ENCODE data around the gene IL17D. TPM values are rescaled to one million over a fixed set of nuclear protein-coding genes. Genes with fewer than 3 reads are reported as not detected.
"Not testable (repeated sequence)": the region's sequence is repeated elsewhere in the genome, so short reads cannot be mapped to it uniquely, and the experiment has no call there.

Gene IL17D
- total RNA-seq, 1 donor from 2014 or later, result 6.4 TPM

DNA sequence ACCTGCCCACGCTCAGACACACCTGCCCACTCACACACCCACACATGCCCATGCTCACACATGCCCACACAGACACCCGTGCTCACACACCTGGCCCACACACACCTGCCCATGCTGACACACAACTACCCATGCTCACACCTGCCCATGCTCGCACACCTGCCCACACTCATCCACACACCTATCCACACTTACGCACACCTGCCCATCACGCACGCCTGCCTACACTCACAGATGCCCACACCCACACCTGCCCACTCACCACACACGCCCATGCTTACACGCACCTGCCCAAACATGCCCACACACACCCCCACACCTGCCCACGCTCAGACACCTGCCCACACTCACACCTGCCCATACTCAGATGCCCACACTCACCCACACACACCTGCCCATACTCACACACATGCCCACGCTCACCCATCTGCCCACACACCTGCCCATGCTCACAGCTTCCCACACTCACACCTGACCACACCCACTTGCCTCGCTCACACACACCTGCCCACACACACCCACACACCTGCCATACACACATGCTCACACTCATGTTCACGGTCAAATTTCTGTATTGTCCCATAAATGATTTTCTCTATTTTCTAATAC, 15.6 kb downstream of the IL17D start:
- no peak for DNase-seq (ENCODE audit: low read depth)

- peak; percentile 51 for DNase-seq (ENCODE audit: low read depth)
Observed at GRCh38 chr13:20719783-20720182, 16.3 kb downstream of the IL17D start.

DNA sequence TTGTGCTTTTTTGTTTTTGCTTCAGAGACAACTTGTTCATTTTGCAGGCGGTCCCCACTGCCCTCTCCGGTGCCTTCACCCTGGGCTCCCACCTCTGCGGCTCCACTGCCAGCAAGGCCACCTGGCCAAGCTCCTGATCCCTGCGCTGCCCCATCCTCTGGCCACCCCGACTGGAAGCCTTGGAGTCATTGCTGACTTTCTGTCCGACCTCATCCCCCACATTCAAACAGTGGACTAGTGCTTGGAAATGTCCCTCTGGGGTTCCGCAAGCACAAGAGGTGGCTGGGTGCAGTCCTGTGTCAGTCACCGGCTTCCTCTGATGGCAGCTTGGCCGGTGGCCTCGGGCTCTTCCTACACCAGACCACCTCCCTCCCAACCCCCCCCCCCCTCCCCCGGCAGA, 17.0 kb downstream of the IL17D start:
- no peak for DNase-seq (ENCODE audit: low read depth)

DNA sequence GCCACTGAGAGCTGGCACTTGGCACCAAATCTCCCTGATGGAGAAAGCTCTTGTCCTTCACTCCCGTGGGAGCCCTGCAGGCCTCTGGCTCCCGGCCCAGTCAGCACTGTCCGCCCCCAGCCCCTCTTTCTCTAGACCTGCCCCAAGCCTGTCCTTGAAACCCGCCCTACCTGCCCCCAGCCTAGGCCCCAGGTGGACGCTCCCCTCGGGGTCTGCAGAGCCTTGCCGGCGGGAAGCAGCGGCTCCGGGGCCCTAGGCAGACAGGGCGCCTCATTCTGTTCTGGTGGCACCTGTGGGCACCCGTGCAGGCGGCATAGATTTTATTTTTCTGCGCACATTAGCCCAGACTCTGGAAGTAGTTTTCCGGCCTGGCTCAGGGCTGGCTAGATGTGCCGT, 17.6 kb downstream of the IL17D start:
- no peak for DNase-seq (ENCODE audit: low read depth)

- DNase-seq (ENCODE audit: low read depth), result no peak
Observed at GRCh38 chr13:20721454-20722357, 18.2 kb downstream of the IL17D start.

DNA sequence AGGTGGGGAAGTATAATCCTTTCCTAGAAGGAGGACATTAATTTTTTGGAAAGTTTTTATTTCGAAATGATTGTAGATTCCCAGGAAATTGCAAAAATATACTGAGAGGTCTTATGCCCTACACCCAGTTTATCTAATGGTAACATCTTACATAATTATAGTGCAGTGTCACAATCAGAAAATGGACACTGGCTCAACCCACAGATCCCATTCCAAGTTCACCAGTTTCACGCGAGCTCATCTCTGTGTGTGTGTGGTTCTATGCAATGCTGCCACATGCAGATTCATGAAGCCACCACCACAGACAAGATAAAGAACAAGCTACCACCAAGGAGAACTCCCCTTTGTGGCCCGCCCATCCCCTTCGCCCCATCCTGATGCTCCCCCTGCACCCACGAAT, 24.4 kb downstream of the IL17D start:
- peak; percentile 50 for DNase-seq (ENCODE audit: low read depth)

DNA sequence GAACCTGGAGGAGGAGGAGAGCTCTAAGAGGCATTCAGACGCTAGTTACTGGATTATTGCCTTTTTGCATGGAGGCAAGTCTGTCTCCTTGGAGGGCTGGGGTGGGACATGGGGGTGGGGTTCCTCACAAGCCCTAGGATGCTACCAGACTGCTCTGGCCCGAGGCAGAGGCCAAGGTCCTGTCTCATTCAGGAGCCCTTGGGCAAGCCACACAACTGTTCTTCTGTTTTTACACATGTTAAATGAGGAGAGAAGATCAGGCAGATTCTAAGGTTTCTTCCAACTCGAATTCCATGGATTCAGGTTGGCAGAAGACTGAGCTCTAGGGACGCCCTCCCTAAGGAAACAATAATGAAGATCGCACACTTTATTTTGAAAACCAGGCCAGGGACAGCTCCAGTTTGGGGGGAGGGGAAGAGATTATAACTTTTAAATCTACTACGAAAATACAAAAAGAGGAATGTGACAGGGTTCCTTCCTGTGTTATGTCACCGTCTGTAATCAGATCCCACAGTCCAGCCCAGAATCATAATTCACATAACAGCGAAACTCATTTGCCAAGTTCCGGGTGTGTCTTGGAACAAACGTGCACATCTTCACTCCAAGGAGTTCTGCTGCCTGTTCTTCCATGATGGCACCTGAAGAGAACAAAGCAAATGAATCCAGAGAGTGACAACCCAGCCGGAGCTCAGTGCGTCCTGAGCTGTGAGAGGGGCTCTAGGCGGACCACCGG, 25.2 kb downstream of the IL17D start:
- no peak for DNase-seq (ENCODE audit: low read depth)

DNA sequence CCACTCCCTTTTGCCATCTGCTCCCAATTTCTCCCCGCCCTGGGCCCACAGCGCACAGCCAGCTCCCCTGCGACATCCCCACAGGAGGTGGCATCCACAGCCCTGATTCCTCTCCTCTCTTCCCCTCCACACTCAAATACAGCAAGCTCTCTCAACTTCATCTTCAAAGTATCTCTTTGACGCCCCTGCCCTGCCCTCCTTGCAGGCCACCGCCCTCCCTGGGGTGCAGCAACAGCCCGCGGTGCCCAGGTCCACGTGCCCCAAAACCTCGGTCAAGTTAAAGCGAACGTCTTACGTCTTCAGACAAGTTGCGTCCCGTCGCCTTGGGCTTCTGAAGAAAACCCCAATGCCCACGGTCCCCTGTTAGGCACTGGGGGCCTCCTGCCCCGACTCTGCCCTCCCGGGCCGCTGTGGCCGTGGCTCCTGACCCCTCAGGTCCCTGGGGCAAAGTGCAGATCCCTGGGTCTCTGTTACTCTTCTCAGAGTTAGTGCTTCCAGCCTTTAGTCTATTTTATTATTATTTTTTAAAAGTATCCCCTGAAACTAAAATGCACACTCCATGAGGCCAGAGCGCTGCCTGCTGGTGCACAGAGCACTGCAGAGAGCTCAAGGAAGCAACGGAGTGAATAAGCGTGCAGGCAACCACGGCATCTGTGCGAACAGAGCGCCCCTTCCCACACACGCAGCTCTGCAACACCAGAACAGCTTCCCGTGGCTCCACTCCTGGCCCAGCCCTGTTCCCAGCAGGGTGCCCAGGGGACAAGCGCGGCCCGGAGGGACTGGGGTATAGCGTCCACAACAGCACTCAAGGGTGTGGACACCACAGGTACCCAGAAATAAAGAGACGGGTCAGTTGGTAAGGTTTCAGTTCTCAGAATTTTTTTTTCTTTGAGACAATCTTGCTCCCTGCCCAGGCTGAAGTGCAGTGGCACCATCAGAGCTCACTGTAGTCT, 26.4 kb downstream of the IL17D start:
- no peak for DNase-seq (ENCODE audit: low read depth)

DNA sequence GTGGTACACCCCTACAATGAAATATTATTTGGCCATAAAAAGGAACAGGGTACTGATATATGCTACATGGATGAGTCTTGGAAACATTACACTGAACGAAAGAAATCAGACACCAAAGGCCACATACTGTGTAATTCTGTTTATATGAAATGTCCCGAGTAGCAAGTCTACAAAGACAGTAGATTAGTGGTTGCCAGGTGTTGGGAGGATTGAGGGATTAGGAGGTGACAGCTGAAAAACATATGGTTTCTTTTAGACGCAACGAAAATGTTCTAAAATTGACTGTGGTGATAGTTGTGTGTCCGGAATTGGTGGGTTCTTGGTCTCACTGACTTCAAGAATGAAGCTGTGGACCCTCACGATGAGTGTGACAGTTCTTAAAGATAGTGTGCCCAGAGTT, 35.1 kb downstream of the IL17D start:
- DNase-seq (ENCODE audit: low read depth), result no peak

DNA sequence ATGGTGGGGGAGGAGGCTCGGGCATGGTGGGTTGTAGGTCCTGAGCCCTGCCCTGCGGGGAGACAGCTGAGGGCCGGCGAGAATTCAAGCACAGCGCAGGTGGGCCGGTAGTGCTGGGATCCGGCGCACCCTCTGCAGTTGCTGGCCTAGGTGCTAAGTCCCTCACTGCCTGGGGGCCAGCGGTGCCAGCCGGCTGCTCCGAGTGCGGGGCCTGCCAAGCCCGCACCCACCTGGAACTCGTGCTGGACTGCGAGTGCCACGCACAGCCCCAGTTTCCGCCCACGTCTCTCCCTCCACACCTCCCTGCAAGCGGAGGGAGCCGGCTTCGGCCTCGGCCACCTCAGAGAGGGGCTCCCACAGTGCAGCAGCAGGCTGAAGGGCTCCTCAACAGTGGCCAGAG, 36.5 kb downstream of the IL17D start:
- DNase-seq (ENCODE audit: low read depth), result no peak

DNA sequence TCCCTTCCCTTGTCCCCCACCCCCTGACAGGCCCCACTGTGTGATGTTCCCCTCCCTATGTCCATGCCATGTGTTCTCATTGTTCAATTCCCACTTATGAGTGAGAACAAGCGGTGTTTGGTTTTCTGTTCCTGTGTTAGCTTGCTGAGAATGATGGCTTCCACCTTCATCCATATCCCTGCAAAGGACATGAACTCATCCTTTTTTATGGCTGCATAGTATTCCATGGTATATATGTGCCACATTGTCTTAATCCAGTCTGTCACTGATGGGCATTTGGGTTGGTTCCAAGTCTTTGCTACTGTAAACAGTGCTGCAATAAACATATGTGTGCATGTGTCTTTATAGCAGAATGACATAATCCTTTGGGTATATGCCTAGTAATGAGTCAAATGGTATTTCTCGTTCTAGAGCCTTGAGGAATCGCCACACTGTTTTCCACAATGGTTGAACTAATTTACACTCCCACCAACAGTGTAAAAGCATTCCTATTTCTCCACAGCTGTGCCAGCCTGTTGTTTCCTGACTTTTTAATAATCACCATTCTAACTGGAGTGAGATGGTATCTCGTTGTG, 40.4 kb downstream of the IL17D start:
- not testable (repeated sequence) for DNase-seq (ENCODE audit: low read depth)

DNA sequence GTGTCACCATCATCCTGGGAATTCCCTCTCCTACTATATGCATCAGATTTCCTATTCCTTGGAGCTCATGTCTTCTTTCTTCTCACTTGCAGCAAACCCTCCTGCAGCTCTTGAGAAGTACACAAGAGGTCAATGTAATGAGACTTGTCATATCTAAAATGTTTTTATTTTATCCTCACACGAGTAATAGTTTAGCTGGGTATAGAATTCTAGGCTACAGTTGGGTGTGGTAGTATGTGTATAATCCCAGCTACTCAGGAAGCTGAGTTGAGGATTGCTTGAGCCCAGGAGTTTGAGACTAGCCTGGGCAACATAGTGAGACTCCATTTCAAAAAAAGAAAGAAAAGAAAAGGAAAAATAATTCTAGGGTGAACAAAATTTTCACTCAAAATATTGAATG, 45.9 kb downstream of the IL17D start:
- DNase-seq (ENCODE audit: low read depth), result no peak

DNA sequence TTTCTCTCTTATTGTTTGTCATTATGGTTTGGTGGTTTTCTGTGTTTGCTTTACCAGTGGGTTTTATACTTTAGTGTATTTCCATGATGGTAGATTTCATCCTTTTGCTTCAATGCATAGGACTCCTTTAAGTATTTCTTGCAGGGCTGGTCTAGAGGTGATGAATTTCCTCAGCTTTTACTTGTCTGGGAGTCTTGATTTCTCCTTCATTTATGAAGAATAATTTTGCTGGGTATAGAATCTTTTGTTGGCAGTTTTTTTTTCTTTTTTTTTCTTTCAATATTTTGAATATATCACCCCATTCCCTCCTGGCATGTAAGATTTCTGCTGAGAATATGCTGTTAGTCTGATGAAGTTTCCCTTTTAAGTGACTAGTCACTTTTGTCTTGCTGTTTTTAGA, 50.5 kb downstream of the IL17D start:
- DNase-seq (ENCODE audit: low read depth), result no peak

DNA sequence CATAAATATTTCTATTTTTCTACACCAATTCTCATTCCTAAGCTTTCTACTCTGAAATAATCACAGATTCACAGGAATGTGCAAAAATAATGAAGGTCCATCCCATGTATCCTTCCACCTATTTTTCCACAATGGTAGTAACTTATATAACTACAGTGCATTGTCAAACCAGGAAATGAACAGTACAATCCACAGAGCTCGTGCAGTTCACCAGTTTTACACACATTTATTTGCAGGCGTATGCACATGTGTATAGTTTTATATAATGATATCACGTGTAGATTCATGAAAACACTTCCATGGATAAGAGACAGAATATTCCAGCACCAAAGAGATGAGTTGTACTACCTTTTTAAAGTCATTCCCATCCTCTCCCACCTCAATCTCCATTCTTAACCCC, 57.4 kb downstream of the IL17D start:
- no peak for DNase-seq (ENCODE audit: low read depth)

DNA sequence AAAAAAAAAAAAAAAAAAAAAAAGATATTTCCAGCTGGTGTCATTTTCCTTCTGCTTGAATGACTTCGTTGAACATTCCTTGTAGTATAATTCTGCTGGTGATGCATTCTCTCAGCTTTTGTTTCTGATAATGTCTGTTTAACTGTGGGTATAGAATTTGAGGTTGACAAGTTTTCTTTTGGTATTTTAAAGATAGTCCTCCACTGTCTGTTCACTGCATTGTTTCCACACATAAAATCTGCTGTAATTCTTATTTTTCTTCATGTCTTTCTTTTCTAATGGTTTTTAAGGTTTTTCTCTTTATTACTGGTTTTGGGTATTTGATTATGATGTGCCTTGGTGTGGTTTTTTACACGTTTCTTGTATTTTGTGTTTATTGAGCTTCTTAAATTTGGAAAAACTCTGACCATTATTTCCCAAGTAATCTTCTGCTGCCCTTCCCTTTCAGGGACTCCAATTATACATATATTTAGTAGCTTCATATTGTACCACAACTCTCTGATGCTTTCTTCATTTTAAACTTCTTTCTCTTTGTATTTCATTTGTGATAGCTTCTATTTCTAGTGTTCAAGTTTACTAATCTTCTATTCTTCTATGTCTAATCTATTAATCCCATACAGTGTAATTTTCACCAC, 63.9 kb downstream of the IL17D start:
- no peak for DNase-seq (ENCODE audit: low read depth)

GRCh38 chr13:20769091-20769490, 65.6 kb downstream of the IL17D start:
- no peak for DNase-seq (ENCODE audit: low read depth)

GRCh38 chr13:20769834-20770233, 66.3 kb downstream of the IL17D start:
- DNase-seq (ENCODE audit: low read depth), result no peak
